OCI-LY1 (cell line): ENCODE results near the gene SPPL2B.

Source experiments
- H2AFZ ChIP-seq: fragments of 200-600 bp; sonication (generic), shearing (Covaris generic); 2 replicates; pipeline ENCODE4 v1.6.0; 2014; ENCODE audit warnings: antibody characterized with exemption, mild to moderate bottlenecking, low read length
- H3F3A ChIP-seq: fragments of 200-600 bp; sonication (generic), shearing (Covaris generic); 2 replicates; pipeline ENCODE4 v1.6.0; 2014; ENCODE audit warnings: mild to moderate bottlenecking, antibody characterized with exemption, low read length, moderate library complexity; ENCODE audit not compliant: insufficient read depth
- H3K27ac ChIP-seq: fragments of 200-600 bp; sonication (generic); 2 replicates; pipeline ENCODE4 v1.5.1; 2014; ENCODE audit warnings: low read length, mixed run types, mild to moderate bottlenecking, low read depth; ENCODE audit not compliant: poor library complexity, severe bottlenecking
- H3K27me3 ChIP-seq: fragments of 200-600 bp; sonication (generic); 2 replicates; pipeline ENCODE4 v1.6.0; 2014; ENCODE audit warnings: antibody characterized with exemption, mild to moderate bottlenecking, low read length, moderate library complexity; ENCODE audit not compliant: insufficient read depth
- H3K36me3 ChIP-seq: fragments of 200-600 bp; sonication (generic); 2 replicates; pipeline ENCODE4 v1.6.1; 2014; ENCODE audit warnings: mild to moderate bottlenecking, antibody characterized with exemption, low read length, moderate library complexity, mixed read lengths; ENCODE audit not compliant: insufficient read depth
- H3K4me1 ChIP-seq: fragments of 200-600 bp; sonication (generic); 2 replicates; pipeline ENCODE4 v1.5.1; 2014; ENCODE audit warnings: mild to moderate bottlenecking, low read length, moderate library complexity; ENCODE audit not compliant: insufficient read depth, severe bottlenecking
- H3K4me2 ChIP-seq: fragments of 200-600 bp; sonication (generic), shearing (Covaris generic); 2 replicates; pipeline ENCODE4 v1.6.1; 2014; ENCODE audit warnings: low read length
- H3K4me3 ChIP-seq: fragments of 200-600 bp; sonication (generic); 2 replicates; pipeline ENCODE4 v1.5.1; 2014; ENCODE audit warnings: low read length, low read depth, mild to moderate bottlenecking, mixed read lengths; ENCODE audit not compliant: poor library complexity, severe bottlenecking
- H3K79me2 ChIP-seq: fragments of 200-600 bp; shearing (Covaris generic); 2 replicates; pipeline ENCODE4 v1.6.1; 2016; ENCODE audit warnings: mixed run types, low read length, mixed read lengths; ENCODE audit not compliant: insufficient read depth
- H3K9ac ChIP-seq: fragments of 200-600 bp; sonication (generic), shearing (Covaris generic); 2 replicates; pipeline ENCODE4 v1.6.1; 2014; ENCODE audit warnings: mild to moderate bottlenecking, low read length, mixed read lengths
- H3K9me2 ChIP-seq: fragments of 200-600 bp; sonication (generic), shearing (Covaris generic); 2 replicates; pipeline ENCODE4 v1.6.1; 2014; ENCODE audit warnings: low read depth, mild to moderate bottlenecking, low read length, mixed read lengths
- H3K9me3 ChIP-seq: fragments of 200-600 bp; shearing (Covaris generic); 2 replicates; pipeline ENCODE4 v1.6.1; 2014; ENCODE audit warnings: low read length, mixed read lengths
- H4K20me1 ChIP-seq: fragments of 200-600 bp; sonication (generic), shearing (Covaris generic); 2 replicates; pipeline ENCODE4 v1.6.0; 2016; ENCODE audit warnings: mild to moderate bottlenecking, low read length; ENCODE audit not compliant: insufficient read depth
- CTCF ChIP-seq: fragments of 200-600 bp; sonication (generic), shearing (Covaris generic); IDR thresholded peaks from 2 replicates; pipeline ENCODE4 v1.5.1; 2017; ENCODE audit warnings: mild to moderate bottlenecking, antibody characterized with exemption, low read length, moderate library complexity, mixed read lengths
- EZH2 ChIP-seq: fragments of 200-600 bp; sonication (generic), shearing (Covaris generic); IDR thresholded peaks from 2 replicates; pipeline ENCODE4 v1.8.0; 2017; ENCODE audit warnings: borderline replicate concordance, mixed run types, mild to moderate bottlenecking, antibody characterized with exemption, low read length, moderate library complexity, mixed read lengths

The SPPL2B gene

DNA sequence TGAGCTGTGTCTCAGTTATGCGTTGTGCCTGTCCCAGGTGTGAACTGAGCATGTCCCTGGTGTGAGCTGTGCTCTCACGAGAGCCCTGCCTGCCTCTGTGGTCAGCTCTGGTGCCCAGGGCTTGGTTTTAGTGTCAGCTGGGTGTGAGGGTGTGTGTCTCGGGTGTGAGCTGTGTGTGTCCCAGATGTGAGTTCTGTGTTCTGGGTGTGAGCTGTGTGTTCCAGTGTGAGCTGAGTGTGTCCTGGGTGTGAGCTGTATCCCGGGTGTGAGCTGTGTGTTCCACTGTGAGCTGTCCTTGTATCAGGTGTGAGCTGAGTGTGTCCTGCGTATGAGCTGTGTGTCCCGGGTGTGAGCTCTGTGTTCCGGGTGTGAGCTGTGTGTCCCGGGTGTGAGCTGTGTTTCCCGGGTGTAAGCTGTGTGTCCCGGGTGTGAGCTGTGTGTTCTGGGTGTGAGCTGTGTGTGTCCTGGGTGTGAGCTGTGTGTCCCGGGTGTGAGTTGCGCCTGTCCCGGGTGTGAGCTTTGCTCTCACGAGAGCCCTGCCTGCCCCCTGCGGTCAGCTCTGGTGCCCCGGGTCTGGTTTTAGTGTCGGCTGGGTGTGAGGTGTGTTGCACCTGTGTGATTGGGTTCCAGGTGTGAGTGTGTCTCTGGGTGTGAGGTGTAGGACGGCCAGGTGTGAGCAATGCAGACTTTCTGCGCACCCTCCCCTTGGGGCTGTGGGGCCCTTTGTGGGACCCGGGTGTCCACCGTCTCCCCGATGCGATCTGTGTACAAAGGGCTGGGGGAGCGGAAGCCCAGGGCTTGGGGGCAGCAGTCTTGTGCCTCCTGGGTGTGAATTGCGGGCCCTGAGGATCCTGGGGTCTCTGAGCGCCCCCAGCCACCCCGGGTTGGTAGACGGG is 39.4 kb upstream of the SPPL2B start:
- peak overlapping the region; percentile 55 for H3K4me3 ChIP-seq

GRCh38 chr19:2289714-2290435 is 38.6 kb upstream of the SPPL2B start:
- Histone ChIP-seq H3K9ac (peak overlapping the region; percentile 21; the same call in 1 of the 2 replicates), H4K20me1 (no peaks in the 10 kb centered on the region), H3K9me3 (no peaks in the 10 kb centered on the region), H3K9me2 (no peaks in the 10 kb centered on the region), H3K4me1 (peaks cover 25% of the 10 kb centered on the region), H3K27me3 (peaks cover 13% of the 10 kb centered on the region), H3K79me2 (no peaks in the 10 kb centered on the region), H3K4me2 (peak overlapping the region; percentile 63), H3K4me3 (peak overlapping the region; percentile 55), H3K36me3 (no peaks in the 10 kb centered on the region), H2AFZ (no peak overlapping the region), H3F3A (no peaks in the 10 kb centered on the region), H3K27ac (peak overlapping the region; percentile 48)
- TF ChIP-seq CTCF (no peak), EZH2 (no peak)

More for the DNA sequence above, 39.4 kb upstream of the SPPL2B start:
- no peak overlapping the region; the same call in 1 of the 2 replicates for H3K9ac ChIP-seq
- H3K9me2 ChIP-seq: no peaks in the 10 kb centered on the region
- no peaks in the 10 kb centered on the region for H3K9me3 ChIP-seq
- TF ChIP-seq EZH2 (no peak), CTCF (no peak)
- H3K79me2 ChIP-seq: no peaks in the 10 kb centered on the region
- peaks cover 12% of the 10 kb centered on the region for H3K27me3 ChIP-seq
- H2AFZ ChIP-seq: no peak overlapping the region
- H3K4me2 ChIP-seq: peak overlapping the region; percentile 63
- no peaks in the 10 kb centered on the region for H4K20me1 ChIP-seq
- no peaks in the 10 kb centered on the region for H3F3A ChIP-seq
- H3K27ac ChIP-seq: peak overlapping the region; percentile 48
- H3K4me1 ChIP-seq: peaks cover 23% of the 10 kb centered on the region
- no peaks in the 10 kb centered on the region for H3K36me3 ChIP-seq

- Histone ChIP-seq H3K9ac (peak overlapping the region; percentile 21; the same call in 1 of the 2 replicates), H3K36me3 (no peaks in the 10 kb centered on the region), H3K79me2 (no peaks in the 10 kb centered on the region), H3K9me3 (no peaks in the 10 kb centered on the region), H3K4me3 (peak overlapping the region; percentile 55), H3K9me2 (no peaks in the 10 kb centered on the region), H3K27ac (no peak overlapping the region), H2AFZ (no peak overlapping the region), H3K4me1 (peaks cover 25% of the 10 kb centered on the region), H3K4me2 (peak overlapping the region; percentile 63), H3K27me3 (peaks cover 13% of the 10 kb centered on the region), H4K20me1 (no peaks in the 10 kb centered on the region), H3F3A (no peaks in the 10 kb centered on the region)
- TF ChIP-seq CTCF (no peak), EZH2 (no peak)
These were observed 37.9 kb upstream of the SPPL2B start for GRCh38 chr19:2290441-2291184.
